HG03196 (cell line): ENCODE data around the gene GTPBP3.

ENCODE experiments used
- ATAC-seq: cut with Tn5 transposase; IDR thresholded peaks from one replicate; pipeline ENCODE4 v1.9.1; 2021; ENCODE audit not compliant: unreplicated experiment

Gene GTPBP3

DNA sequence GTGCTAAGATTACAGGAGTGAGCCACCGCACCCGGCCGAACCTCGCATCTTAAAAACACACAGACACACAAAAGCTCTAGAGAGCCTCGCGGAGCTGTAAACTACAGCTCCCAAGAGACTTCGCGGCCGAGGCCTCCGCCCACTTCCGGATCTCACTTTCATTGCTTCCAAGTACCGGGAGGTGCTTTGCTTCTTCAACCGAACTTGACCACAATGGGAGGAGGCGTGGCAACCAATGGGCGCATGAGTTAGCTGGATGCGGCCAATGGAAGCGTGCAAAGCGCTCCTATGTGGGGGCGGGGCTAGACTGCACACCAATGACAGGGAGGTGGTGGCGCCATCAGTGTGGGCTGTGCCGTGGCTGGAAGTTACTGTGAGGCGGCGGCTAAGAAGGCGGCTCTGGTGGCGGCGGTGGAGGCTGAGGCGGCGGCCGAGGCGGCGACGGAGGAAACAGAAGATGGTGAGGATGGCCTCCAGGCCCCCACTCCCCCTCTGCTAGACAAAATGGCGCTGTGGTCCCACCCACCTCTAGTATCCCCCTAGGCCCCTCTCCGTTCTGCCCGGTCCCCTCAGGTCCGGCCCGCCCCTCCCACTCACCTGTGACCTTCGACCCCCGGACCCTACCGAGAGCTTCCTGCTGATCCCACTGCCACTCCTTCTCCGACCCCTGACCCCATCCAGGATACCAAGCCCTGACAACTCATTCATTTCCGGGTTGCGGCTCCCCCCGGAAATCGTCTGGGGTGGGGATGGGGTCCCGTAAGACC lies 28.0 kb upstream of the GTPBP3 start, which contains the start of gene DDA1:
Gene DDA1, plus strand, starts transcription at position 366 of the 767 bp plus-strand sequence. Its CDS starts 92 bp downstream, at position 458.
- ATAC-seq: peak; percentile 41

- no peak for ATAC-seq
Measured at GRCh38 chr19:17309965-17310461, 27.3 kb upstream of the GTPBP3 start.

- no peak for ATAC-seq
Measured at GRCh38 chr19:17311455-17312188, 25.7 kb upstream of the GTPBP3 start.

DNA sequence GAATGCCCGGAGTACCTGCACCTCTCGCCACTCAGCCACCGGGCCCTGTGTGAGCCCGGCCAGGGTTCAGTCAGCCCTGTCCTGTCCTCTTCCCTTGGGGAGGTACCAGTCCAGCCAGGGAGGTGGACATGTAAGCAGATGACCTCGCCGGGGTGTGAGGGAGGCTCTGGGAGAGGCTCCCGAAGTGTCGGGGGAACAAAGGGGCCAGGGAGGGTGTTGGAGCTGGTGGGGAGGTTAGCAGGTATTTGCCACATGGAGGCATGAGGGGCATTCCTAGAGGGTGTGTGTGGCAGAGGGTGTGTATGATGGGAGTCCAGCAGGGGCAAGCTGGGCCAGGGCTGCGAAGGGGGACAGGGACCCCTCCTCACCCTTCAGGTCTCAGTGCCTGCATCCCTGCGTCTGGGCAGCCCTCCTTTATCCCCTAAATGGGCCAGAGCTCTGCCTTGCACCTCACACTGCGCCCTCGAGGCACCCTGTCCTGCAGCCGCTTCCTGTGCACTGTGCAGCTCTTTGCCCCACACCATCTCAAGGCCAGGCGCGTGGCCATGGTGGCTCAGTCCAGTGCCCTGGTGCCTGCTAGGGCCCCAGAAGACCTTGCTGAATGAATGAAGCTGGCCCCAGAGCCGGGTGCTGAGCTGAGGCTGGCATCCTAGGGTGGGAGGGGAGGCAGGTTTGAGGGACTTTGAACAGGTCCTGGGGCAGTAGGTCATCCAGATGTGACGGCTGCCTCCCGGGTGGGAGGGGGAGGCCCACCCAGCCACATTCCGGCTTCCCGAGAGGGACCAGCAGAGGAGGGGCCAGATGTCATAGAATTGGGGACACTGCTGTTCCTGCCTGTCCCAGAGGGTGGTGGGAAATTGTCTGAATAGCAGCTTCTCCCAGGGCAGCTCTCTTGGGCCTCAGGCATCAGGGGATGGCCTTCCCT lies 24.9 kb upstream of the GTPBP3 start:
- ATAC-seq: no peak

DNA sequence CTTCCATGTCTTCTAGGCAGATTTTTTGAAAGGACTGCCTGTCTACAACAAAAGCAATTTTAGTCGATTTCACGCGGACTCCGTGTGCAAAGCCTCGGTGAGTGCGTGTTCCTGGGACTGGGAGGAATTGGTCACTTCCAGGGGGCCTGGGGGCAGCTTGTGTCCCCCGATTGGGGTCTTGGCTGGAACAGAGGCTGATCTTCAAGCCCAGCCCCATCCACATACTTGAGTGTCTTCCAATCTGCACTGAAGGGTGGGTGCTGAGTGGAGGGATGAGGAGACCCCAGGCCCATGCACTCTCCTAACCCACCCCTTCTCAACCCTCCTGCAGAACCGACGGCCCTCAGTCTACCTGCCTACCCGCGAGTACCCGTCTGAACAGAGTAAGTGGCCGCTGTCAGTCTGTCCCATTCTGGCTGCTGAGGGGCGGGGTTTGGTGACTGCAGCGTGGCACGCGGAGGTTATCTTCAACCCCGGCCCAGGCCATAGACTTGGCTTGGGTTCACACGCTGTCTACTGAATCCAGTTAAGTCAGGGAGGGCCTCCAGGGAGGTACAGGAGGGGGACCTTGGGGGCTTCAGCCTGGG lies 23.3 kb upstream of the GTPBP3 start:
- no peak for ATAC-seq

DNA sequence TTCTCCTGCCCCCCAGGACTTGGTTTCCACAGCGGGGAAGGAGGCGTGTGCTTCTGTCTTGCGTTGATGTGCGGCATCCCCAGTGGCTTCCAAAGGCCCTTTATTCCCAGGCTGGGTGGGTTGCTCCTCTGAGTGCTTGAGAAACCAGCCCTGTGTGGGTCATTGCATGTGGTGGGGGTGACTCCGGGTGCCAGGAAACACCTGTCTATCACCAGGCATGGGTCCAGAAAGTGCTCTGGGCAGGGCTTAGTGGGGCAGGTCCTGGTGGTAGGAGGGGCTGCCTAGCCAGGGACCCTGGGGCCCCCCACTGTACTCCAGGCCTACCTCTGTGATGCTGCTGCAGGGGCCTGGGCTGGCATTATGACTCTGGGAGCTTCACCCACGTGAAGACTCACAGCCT lies 18.4 kb upstream of the GTPBP3 start:
- ATAC-seq: no peak

- no peak for ATAC-seq
Measured at GRCh38 chr19:17319473-17320238, 17.7 kb upstream of the GTPBP3 start.

DNA sequence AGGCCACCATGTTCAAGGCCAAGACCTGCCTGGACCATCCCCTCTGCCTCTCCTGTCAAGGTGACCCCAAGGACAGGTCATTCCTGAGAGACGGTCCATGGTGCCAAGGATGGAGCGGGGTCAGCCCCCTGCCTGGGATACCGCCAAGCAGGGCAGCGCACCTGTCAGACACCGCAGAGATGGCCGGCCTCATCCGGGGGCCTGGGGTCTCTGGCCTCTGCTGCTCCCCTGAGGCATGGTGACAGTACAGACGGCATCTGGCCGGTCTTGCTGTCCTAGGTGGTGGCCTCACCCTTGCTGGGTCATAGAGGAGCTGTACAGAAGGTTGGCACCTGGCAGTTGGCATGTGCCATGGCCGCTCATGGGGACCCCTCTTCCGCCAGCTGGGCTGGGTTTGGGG lies 16.9 kb upstream of the GTPBP3 start:
- no peak for ATAC-seq

- no peak for ATAC-seq
Measured at GRCh38 chr19:17321655-17322489, 15.5 kb upstream of the GTPBP3 start.

DNA sequence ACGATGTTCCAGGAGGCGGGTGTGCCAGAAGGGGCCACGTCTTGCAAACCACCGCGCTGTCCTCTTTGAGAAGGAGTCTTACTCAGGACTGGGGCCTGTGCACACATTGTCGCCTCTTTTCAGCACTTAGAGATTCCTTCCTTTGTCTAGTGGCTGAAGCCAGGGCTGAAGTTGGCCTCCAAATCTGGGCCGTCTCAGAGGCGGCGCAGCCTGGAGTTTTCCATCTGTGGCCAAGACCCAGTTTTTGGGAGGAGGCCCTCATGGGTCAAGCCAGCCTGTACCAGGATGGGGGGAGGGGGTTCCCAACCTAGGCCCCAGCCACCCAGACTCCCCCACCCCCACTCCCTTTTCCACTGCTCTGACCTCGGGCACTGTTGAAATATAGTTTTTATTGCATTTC lies 14.5 kb upstream of the GTPBP3 start:
- no peak for ATAC-seq

DNA sequence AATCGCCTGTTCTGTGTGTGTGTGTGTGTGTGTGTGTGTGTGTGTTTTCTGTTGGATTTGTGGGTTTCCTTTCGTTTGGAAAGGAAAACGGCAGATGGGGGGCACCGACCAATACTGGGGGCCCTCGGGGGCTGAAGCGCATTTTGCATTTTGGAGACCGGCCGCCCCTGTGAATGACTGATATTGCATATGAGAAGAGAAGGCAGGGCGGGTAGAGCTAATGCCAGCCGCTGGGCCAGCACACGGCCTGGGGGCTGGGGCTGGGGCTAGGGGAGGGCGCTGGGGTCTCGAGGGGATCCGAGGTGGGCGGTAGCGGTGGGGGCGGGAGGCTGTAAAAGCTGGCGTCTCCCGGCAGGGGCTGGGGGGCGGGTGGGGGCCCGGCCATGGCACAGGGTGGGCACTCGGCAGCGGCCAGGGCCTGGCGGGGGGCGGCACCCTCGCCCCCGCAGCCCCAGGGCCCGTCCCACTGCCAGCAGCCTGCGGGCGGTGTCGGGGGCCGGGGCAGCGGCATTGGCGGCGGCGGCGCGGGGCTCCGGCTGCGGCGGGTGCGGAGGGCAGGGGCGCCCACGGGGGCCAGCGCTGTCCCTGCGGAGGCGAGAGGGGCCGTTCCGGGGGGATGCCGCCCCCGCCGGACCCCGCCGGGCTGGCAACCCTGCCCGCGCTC lies 13.9 kb upstream of the GTPBP3 start:
- no peak for ATAC-seq

DNA sequence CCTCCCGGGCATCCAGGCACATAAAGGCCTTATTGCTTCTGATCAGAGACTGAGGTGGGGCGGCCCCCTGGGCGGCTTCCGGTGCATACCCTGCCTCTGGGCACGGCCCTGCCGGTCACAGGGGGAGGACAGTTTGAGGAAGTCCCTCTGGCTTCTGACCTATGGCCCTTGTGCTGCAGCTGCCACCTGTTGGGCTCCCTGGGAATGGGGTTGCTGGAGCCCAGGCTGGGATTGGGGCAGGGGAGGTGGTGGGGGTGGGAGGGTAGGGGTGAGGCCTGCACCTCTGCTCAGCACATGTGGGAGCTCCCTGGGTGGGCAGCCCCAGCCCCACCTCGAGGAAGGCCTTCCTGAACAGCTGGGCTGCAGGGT lies 13.4 kb upstream of the GTPBP3 start:
- ATAC-seq: no peak

- no peak for ATAC-seq
Measured at GRCh38 chr19:17324357-17325114, 12.8 kb upstream of the GTPBP3 start.

DNA sequence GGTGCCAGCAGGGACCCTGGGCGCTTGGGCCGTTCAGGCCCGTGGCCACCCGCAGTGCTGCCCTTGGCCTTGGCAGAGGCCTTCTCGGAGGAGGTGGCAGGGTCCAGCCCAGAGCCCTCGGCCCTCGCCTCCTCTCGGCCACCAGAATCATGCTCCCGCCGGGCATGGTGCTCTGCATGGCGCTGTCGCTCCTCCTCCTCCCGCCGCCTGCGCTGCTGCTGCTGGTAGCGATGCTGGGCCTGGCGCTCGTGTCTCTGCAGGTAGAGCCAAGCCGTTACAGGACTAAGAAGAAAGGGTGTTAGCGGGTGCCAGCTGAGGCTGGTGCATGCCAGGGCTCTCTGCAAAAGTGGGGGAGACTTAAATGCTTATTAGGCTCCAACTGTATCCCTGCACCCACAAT lies 12.2 kb upstream of the GTPBP3 start:
- no peak for ATAC-seq

- ATAC-seq: no peak
Measured at GRCh38 chr19:17325881-17326594, 11.3 kb upstream of the GTPBP3 start.

DNA sequence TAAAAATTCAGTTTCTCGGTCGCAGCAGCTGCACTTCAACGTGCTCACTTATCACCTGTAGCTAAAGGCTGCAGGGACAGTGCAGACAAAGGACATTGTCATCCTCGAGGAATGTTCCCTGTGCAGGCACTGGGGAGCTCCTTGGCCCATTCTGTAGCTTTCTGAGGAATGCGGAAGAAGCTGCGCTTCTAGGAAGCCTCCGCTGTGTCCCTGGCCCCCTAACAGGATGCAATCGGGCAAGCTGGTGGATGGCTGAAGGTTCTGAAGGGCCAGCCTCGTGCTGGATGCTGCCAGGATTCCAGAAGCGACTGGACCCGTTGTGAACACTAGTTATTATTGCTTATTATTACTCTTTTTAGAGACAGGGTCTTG lies 10.8 kb upstream of the GTPBP3 start:
- ATAC-seq: no peak

DNA sequence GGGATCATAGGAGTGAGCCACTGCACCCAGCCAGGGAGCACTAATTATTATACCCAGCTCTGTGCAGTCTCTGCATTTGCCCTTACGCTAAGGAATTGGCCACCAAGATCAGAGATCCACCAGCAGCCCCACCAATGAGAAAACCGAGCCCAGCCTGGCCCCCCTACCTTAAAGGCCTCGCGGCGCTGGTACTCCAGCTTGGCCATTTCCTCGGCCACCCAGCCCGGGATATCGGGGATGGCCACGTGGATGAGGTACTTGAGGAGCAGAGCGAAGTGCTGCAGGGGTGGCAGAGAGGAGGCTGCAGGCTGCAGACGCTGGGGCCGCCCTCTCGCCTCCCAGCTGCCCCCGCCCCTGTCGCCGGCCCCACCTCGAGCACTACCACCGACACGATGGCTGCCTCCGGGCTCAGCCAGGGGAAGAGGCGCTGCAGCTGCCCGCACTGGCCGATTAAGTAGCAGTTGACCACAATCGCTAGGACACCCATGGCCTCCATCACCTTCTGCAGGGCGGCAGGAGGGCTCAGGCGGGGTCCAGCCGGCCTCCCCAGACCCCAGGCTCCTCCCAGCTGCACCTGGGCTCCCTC lies 10.2 kb upstream of the GTPBP3 start:
- no peak for ATAC-seq
